Hematopoietic multipotent progenitor cell treated with erythropoietin and hydrocortisone succinate and interleukin-3 and kit ligand, for 6 days (in vitro differentiated cells): ENCODE measurements around the gene GZMM.

Experiments used
- DNase-seq: peaks from one replicate; pipeline ENCODE4 v3.0.0-alpha.2; 2015

The GZMM gene

GRCh38 chr19:567296-567900, 23.5 kb downstream of the GZMM start:
- DNase-seq: no peak

GRCh38 chr19:570251-570686, 26.4 kb downstream of the GZMM start:
- no peak for DNase-seq

- DNase-seq: peak; percentile 83
Measured at GRCh38 chr19:570937-571565, 27.2 kb downstream of the GZMM start.

- DNase-seq: peak; percentile 79
Measured at GRCh38 chr19:571566-571974, 27.7 kb downstream of the GZMM start.

- DNase-seq: peak; percentile 99
Measured at GRCh38 chr19:572140-572742, 28.4 kb downstream of the GZMM start, which contains the start of gene BSG. TSS of gene BSG (plus strand) at chr19:572596. CDS start at chr19:572635, 39 bp downstream.

GRCh38 chr19:572743-573518, 29.1 kb downstream of the GZMM start:
- DNase-seq: peak; percentile 67

- DNase-seq: no peak
Measured at GRCh38 chr19:573519-573825, 29.6 kb downstream of the GZMM start.

GRCh38 chr19:574658-575526, 31.0 kb downstream of the GZMM start:
- peak; percentile 96 for DNase-seq

- peak; percentile 88 for DNase-seq
Measured at GRCh38 chr19:575527-576506, 32.0 kb downstream of the GZMM start.

- no peak for DNase-seq
Measured at GRCh38 chr19:576768-577438, 33.0 kb downstream of the GZMM start.

GRCh38 chr19:577439-578392, 33.9 kb downstream of the GZMM start:
- no peak for DNase-seq

GRCh38 chr19:579111-579841, 35.4 kb downstream of the GZMM start:
- DNase-seq: no peak

GRCh38 chr19:579842-580155, 35.9 kb downstream of the GZMM start:
- DNase-seq: no peak

GRCh38 chr19:580274-580835, 36.5 kb downstream of the GZMM start:
- no peak for DNase-seq

GRCh38 chr19:581399-582111, 37.7 kb downstream of the GZMM start:
- DNase-seq: peak; percentile 23

GRCh38 chr19:582497-583197, 38.8 kb downstream of the GZMM start:
- DNase-seq: no peak

GRCh38 chr19:583198-583967, 39.5 kb downstream of the GZMM start:
- no peak for DNase-seq
